AG10803 (cell line): ENCODE measurements around the gene ASB14.

Experiments used
- DNase-seq: peaks from one replicate; pipeline ENCODE4 v3.0.0; 2010; ENCODE audit warnings: low read depth
- H3K4me3 ChIP-seq: 2 replicates; pipeline ENCODE4 v1.5.1; 2011; ENCODE audit warnings: mild to moderate bottlenecking, low read length, control low read depth
- TF ChIP-seq, protein P1 (sequence below): conservative IDR thresholded peaks from 2 replicates; pipeline ENCODE4 v1.5.1; 2011; ENCODE audit warnings: mild to moderate bottlenecking, low read length, control low read depth, inconsistent platforms

The ASB14 gene

DNA sequence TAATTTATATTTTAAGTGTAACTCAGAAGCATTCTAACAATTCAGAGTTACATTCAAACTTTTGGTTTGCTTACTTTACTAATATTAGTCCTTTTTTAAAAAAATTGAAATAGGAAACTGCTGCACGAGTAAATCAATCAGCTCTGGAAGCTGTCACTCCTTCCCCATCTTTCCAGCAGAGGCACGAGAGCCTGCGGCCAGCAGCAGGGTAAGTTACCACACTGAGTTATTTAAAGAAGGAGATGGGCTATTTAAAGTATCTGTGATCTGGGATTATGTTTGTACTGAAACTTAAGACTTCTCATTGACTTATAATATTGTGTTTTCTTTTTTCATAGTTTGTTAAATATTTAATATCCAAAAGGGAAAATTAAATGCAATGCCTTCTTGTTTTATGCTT lies 35.6 kb downstream of the ASB14 start:
- TF ChIP-seq, protein P1, sequence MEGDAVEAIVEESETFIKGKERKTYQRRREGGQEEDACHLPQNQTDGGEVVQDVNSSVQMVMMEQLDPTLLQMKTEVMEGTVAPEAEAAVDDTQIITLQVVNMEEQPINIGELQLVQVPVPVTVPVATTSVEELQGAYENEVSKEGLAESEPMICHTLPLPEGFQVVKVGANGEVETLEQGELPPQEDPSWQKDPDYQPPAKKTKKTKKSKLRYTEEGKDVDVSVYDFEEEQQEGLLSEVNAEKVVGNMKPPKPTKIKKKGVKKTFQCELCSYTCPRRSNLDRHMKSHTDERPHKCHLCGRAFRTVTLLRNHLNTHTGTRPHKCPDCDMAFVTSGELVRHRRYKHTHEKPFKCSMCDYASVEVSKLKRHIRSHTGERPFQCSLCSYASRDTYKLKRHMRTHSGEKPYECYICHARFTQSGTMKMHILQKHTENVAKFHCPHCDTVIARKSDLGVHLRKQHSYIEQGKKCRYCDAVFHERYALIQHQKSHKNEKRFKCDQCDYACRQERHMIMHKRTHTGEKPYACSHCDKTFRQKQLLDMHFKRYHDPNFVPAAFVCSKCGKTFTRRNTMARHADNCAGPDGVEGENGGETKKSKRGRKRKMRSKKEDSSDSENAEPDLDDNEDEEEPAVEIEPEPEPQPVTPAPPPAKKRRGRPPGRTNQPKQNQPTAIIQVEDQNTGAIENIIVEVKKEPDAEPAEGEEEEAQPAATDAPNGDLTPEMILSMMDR: no peak

DNA sequence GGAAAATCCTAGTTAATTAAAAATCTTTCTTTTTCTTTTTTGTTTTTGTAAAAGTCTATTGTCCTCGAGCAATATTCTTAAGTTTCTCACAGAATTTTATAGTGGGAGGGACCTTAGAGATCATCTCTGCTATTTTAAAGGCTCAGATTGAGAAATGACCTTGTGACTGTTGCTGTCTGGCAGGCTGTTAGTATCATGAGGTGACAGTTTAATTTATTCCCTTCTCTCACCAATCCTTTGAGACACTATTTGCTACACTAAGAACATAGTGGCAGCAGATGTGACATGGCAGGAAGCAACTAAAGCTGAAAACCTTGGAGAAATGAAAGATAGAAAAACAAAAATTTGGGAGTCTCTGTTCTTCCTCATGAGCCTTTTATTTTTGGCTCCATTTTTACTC lies 40.1 kb downstream of the ASB14 start:
- TF ChIP-seq, protein P1: no peak
- no peak overlapping the region for H3K4me3 ChIP-seq
- no peak for DNase-seq

More for the DNA sequence above, 35.6 kb downstream of the ASB14 start:
- DNase-seq: no peak
- no peak overlapping the region for H3K4me3 ChIP-seq

DNA sequence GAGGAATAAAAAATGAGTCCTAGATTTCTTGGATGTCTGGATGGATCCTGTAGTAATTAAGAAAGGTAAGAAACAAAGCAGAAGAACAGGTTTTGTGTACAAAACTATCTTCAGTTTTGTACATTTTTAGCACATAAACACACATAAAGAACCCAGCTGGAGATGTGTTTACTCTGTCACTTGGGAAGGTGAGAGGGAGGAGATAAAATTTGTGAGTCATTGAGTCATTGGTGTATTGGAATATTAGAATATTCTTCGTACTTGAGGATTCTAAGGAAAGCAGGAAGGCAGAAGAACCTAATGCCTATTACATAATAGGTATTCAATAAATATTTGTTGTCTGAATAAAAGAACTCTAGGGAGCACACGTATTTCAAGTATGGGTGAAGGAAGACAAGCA lies 47.5 kb downstream of the ASB14 start:
- TF ChIP-seq, protein P1: no peak
- H3K4me3 ChIP-seq: no peak overlapping the region
- DNase-seq: no peak

DNA sequence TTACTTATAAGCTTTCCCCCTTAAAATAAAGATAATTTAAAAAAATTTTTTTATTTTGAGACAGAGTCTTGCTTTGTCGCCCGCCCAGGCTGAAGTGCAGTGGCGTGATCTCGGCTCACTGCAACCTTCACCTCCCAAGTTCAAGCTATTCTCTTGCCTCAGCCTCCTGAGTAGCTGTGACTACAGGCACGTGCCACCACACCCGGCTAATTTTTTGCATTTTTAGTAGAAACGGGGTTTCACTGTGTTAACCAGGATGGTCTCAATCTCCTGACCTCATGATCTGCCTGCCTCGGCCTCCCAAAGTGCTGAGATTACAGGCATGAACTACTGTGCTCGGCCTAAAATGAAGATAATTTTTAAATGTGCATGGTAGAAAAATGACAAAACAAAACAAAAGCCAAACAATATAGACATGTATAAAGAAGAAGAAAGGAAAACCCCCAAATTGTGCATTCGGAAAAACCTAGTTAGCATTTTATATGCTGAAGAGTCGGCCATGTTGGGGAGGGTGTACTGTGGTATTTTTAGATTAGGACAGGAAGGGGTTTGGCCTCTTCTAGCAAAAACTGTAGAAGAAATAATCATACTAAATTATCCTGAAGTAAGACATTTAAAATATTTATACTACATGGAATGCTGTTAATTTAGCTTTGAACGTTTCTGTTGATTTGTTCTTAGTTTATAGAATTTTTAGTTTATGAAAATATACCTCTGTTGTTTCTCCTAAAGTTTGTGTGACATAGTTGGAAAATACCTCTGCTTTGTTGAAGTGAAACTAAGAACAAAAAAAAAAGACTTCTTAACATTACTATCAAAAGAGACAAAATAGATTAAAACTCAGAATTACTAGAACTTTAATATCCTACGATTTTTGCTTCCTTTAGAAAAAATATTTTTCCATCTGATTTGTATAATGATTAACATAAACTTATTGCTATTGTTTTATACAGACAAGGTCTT lies 57.6 kb downstream of the ASB14 start:
- TF ChIP-seq, protein P1: no peak
- no peak for DNase-seq
- no peak overlapping the region for H3K4me3 ChIP-seq

DNA sequence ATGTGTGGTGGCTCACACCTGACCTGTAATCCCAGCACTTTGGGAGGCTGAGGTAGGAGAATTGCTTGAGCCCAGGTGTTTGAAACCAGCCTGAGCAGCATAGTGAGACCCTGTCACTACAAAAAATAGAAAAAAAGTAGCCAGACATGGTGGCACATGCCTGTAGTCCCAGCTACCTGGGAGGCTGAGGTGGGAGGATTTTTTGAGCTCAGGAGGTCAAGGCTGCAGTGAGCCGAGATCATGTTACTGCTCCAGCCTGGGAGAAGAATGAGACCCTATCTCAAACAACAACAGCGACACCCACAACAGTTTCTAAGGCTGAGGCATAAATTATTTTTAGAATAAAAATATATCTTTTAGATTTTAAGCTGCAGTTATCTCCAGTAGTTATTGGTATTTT lies 58.7 kb downstream of the ASB14 start:
- no peak overlapping the region for H3K4me3 ChIP-seq
- TF ChIP-seq, protein P1: no peak
- DNase-seq: no peak

DNA sequence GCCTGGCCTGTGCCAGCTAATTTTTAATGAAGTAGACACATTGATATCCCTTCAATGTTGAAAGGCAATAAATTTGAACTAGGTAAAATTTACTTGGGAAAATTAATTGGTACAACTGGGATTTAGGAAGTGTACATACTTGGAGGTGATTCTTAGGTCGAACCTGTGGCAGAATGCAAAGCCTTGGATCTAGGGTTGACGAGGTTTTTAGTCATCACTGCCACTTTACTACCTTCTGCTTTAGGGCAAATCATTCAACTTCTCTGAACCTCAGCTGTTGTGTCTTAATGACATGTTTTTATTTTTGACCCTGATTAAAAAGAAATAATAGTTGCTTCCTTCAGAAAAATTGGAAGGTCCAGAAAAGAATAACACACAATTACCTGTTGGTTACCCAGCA lies 62.5 kb downstream of the ASB14 start:
- TF ChIP-seq, protein P1: no peak
- no peak for DNase-seq
- no peak overlapping the region for H3K4me3 ChIP-seq
